Testis (tissue), 2 donors: Measurements from ENCODE around the gene TRAPPC10.

Experiments used
- POLR2A ChIP-seq: fragments of 450-650 bp; IDR thresholded peaks from one replicate; pipeline ENCODE4 v1.6.1; 2017; ENCODE audit warnings: antibody characterized with exemption, mild to moderate bottlenecking, moderate library complexity
- TF ChIP-seq, protein P1 (sequence below), 3 experiments: fragments of 450-650 bp in 2 of 3; fragments of 200-600 bp in 1 of 3; sonication (generic) in 1 of 3; IDR thresholded peaks; one replicate each; pipeline ENCODE4 v1.5.1; 2016 to 2019; ENCODE audit warnings: antibody characterized with exemption in 3 of 3, mild to moderate bottlenecking in 2 of 3, moderate library complexity in 1 of 3

GRCh38 chr21:44043613-44044012, 31.5 kb downstream of the TRAPPC10 start:
- TF ChIP-seq, protein P1, sequence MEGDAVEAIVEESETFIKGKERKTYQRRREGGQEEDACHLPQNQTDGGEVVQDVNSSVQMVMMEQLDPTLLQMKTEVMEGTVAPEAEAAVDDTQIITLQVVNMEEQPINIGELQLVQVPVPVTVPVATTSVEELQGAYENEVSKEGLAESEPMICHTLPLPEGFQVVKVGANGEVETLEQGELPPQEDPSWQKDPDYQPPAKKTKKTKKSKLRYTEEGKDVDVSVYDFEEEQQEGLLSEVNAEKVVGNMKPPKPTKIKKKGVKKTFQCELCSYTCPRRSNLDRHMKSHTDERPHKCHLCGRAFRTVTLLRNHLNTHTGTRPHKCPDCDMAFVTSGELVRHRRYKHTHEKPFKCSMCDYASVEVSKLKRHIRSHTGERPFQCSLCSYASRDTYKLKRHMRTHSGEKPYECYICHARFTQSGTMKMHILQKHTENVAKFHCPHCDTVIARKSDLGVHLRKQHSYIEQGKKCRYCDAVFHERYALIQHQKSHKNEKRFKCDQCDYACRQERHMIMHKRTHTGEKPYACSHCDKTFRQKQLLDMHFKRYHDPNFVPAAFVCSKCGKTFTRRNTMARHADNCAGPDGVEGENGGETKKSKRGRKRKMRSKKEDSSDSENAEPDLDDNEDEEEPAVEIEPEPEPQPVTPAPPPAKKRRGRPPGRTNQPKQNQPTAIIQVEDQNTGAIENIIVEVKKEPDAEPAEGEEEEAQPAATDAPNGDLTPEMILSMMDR (IDR thresholded peaks at IDR 0.05): no peak
- TF ChIP-seq POLR2A: no peak
